ENCODE results near the gene PPP1R13B.
"Not testable (repeated sequence)": the region's sequence is repeated elsewhere in the genome, so short reads cannot be mapped to it uniquely, and the experiment has no call there.

PPP1R13B gene

GRCh38 chr14:103818870-103819269 is 28.5 kb downstream of the PPP1R13B start:
- DNase-seq (ENCODE audit: insufficient read length, low spot score) (no peak), FAIRE-seq (no peak)
- TF ChIP-seq POLR2A (IDR thresholded peaks at IDR 0.05; ENCODE audit: low read depth, low read length) = no peak

- FAIRE-seq (no peak), DNase-seq (ENCODE audit: insufficient read length, low spot score) (no peak)
- no peak for TF ChIP-seq POLR2A (IDR thresholded peaks at IDR 0.05; ENCODE audit: low read depth, low read length)
These were observed 29.0 kb downstream of the PPP1R13B start for GRCh38 chr14:103818422-103818821.

GRCh38 chr14:103817595-103817994 is 29.8 kb downstream of the PPP1R13B start:
- DNase-seq (ENCODE audit: insufficient read length, low spot score) (no peak), FAIRE-seq (no peak)
- TF ChIP-seq POLR2A (IDR thresholded peaks at IDR 0.05; ENCODE audit: low read depth, low read length) = no peak

DNA sequence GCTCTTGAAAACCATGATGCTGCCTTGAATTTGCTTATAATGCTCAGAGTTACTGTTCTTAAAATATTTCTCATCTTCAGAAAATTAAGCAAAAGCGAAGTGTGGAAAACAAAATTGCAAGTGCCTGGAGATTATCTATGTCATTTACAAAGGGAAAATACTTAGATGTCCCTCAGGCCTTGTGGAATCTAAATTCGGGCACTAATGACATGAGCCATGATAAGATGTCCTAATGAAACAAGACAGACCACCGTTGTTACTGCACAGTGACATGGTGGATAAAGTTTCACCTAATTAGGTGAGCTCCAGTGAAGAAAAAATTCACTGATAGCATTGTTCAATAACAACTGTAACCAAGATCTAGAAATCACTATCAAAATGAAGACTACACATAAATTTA is 30.4 kb downstream of the PPP1R13B start:
- DNase-seq (ENCODE audit: insufficient read length, low spot score) (no peak), FAIRE-seq (no peak)
- TF ChIP-seq POLR2A (IDR thresholded peaks at IDR 0.05; ENCODE audit: low read depth, low read length) = no peak

GRCh38 chr14:103815253-103815652 is 32.1 kb downstream of the PPP1R13B start:
- TF ChIP-seq POLR2A (IDR thresholded peaks at IDR 0.05; ENCODE audit: low read depth, low read length) = no peak
- FAIRE-seq (no peak), DNase-seq (ENCODE audit: insufficient read length, low spot score) (no peak)

DNA sequence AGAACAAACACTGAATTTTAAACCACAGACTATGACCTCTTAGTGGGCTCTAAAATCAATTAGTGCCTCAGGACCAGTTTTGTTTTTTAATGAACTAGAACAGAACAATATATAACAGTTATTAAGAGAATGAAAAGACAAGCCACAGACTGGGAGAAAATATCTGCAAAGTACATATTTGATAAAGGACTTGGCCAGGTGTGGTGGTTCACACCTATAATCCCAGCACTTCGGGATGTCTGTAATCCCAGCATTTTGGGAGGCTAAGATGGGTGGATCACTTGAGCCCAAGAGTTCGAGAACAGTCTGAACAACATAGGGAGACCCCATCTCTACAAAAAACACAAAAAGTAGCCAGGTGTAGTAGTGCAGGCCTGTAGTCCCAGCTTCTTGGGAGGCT is 36.2 kb downstream of the PPP1R13B start:
- FAIRE-seq (no peak), DNase-seq (ENCODE audit: insufficient read length, low spot score) (no peak)
- no peak for TF ChIP-seq POLR2A (IDR thresholded peaks at IDR 0.05; ENCODE audit: low read depth, low read length)

DNA sequence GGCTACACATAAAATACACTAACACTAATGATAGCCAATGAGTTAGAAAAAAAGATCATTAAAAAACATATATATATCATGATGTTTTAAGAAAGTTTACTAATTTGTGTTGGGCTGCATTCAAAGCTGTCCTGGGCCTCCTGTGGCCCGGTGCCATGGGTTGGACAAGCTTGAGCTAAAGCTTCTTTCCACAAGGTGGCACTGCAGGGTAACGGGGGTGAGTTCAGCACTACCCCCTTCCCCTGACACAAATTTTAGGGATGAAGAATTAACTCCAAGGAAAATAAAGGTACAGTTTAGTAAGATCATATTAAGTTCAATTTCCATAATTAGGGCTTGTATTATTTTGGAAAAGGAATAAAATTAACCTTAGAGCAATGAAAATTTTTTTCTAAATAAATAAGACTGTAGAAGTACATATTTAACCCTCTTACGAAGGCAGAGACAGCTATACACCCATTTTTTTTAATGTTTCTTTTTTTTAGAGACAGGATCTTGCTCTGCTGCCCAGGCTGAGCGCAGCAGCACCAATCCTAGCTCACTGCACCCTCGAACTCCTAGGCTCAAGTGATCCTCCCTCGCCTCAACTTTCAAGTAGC is 38.9 kb downstream of the PPP1R13B start:
- FAIRE-seq (peak; percentile 27), DNase-seq (ENCODE audit: insufficient read length, low spot score) (peak; percentile 26)
- no peak for TF ChIP-seq POLR2A (IDR thresholded peaks at IDR 0.05; ENCODE audit: low read depth, low read length)

DNA sequence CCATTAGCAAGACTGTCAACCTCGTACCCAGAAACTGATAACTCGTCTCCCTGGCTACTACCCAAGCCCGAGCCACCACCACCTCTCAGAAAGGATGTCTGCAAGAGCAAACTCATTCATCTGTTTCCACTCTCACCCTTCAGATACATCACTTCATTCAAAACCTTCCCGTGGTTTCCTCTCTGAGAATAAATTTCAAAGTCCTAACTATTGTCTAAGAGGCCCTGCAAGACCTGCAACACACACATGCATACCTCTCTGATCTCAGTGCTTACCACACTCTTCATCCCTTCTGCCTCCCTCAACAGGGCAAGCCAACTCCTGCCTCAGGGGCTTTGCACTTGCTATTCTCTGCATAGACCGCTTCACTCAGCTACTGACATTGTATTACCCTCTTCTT is 40.6 kb downstream of the PPP1R13B start:
- DNase-seq (ENCODE audit: insufficient read length, low spot score) = no peak
- no peak for TF ChIP-seq POLR2A (IDR thresholded peaks at IDR 0.05; ENCODE audit: low read depth, low read length)
- no peak for FAIRE-seq

DNA sequence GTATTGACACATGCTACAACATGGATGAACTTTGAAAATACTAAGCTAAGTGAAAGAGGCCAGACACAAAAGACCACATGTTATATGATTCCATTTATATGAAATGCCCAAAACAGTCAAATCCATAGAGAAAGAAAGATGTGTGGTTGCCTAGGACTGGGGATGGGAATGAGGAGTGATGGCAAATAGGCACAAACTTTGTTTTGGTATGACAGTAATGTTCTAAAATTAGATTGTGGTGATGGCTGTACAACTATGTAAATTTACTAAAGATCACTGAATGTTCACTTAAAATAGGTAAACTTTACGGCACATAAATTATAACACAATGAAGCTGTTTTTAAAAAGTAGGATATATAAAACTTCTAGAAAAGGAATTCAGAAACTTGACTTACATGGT is 41.7 kb downstream of the PPP1R13B start:
- DNase-seq (ENCODE audit: insufficient read length, low spot score) = no peak
- FAIRE-seq = no peak
- TF ChIP-seq POLR2A (IDR thresholded peaks at IDR 0.05; ENCODE audit: low read depth, low read length) = no peak

- no peak for TF ChIP-seq POLR2A (IDR thresholded peaks at IDR 0.05; ENCODE audit: low read depth, low read length)
- DNase-seq (ENCODE audit: insufficient read length, low spot score) (peak; percentile 28), FAIRE-seq (peak; percentile 81)
These were observed 43.7 kb downstream of the PPP1R13B start for GRCh38 chr14:103803661-103804060.

DNA sequence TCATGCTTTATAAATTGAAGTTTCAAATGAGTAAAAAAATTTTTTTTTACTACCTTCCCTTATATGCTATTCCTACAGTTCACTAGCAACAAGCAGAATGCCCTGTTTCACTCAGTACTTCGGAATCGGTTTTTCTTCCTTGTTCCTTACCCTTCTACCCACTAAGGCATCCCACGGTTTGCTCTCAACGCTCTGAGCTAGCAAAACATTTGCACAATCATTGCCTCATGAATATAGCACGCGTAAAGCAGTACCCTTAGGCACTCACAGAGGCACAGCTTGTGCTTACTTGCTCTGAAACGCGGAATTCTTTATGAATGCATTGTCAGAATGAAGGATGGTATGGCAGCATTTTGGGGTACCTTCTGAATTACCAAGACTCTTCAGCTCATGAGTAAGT is 45.0 kb downstream of the PPP1R13B start:
- FAIRE-seq = no peak
- TF ChIP-seq POLR2A (IDR thresholded peaks at IDR 0.05; ENCODE audit: low read depth, low read length) = no peak
- DNase-seq (ENCODE audit: insufficient read length, low spot score) = no peak

GRCh38 chr14:103801459-103801858 is 45.9 kb downstream of the PPP1R13B start:
- DNase-seq (ENCODE audit: insufficient read length, low spot score) (peak; percentile 76), FAIRE-seq (peak; percentile 99)
- TF ChIP-seq POLR2A (IDR thresholded peaks at IDR 0.05; ENCODE audit: low read depth, low read length) = no peak

DNA sequence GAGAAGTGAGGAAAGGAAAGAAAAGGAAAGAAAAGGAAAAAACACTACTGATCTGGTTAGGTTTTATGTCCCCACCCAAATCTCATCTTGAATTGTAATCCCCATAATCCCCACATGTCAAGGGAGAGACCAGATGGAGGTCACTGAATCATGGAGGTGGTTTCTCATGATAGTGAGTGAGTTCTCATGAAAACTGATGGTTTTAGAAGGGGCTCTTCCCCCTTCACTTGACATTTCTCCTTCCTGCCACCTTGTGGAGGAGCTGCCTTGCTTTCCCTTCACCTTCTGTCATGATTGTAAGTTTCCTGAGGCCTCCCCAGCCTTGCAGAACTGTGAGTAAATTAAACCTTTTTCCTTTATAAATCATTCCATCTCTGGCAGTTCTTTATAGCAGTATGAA is 54.2 kb downstream of the PPP1R13B start:
- not testable (repeated sequence) for FAIRE-seq

GRCh38 chr14:103788086-103788485 is 59.3 kb downstream of the PPP1R13B start:
- FAIRE-seq = peak; percentile 30
- no peak for DNase-seq (ENCODE audit: insufficient read length, low spot score)
- no peak for TF ChIP-seq POLR2A (IDR thresholded peaks at IDR 0.05; ENCODE audit: low read depth, low read length)

More for the DNA sequence above, 54.2 kb downstream of the PPP1R13B start:
- DNase-seq (ENCODE audit: insufficient read length, low spot score) = not testable (repeated sequence)

DNA sequence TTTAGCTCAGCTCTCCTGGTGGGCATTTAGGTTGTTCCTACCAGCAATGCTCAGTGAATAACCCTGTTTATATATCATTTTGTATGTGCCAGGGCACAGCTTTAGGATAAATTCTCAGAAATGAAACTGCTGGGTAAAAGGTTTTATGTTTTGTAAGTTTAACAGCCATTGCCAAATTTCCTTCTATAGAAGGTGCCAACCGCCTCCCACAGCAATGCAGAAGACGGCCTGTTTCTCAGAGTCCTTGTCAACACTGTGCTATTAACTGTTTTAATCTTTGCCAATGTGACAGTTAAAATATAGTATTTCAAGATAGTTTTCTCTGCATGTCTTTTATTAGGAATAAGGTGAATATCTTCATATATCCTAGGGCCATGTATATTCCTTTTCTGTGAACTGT is 65.0 kb downstream of the PPP1R13B start:
- FAIRE-seq = no peak
- TF ChIP-seq POLR2A (IDR thresholded peaks at IDR 0.05; ENCODE audit: low read depth, low read length) = no peak
- no peak for DNase-seq (ENCODE audit: insufficient read length, low spot score)

DNA sequence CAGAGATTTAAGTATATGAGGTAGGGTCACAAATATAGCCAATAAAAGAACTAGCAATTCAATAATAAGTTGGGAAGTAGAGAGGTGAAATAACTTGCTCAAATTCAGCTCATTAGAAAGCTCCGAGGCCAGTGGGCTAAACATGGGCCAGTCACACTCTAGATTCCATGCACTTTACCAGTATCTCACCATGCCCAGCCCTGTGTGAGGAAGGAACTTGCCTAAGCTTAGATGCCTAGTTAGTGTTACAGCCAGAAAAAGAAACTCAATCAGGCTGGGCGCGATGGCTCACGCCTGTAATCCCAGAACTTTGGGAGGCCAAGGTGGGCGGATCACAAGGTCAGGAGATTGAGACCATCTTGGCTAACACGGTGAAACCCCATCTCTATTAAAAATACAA is 71.1 kb downstream of the PPP1R13B start:
- FAIRE-seq; DNase-seq (ENCODE audit: insufficient read length, low spot score): not testable (repeated sequence)
